ENCODE results near the gene GHITM.
"Not testable (repeated sequence)": the region's sequence is repeated elsewhere in the genome, so short reads cannot be mapped to it uniquely, and the experiment has no call there.

Gene GHITM

DNA sequence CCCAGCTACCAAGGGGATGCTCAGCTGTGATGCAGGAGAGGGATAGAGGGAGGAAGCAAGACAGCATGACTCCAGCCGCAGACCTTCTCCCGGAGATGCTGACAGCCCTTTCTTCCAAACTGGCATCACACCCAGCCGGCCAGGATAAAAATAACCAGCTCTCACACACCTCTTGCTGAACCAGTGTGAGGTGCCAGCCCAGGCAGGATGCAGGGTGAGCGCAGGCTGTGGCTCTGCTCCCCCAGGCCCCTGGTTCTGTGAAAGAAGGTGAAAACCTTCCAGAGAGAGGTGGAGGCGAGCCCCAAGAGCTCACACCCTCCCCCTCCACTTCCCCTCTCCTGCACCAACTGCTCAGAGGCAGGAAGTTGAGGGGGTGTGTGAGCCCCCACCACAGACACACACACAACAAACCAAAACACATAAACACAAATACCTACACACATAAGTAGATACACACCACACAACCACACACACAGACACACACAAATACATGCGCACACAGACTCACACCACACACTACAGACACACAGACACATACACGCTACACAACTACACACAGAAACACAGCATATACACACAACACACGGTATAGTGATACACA is 38.3 kb downstream of the GHITM start:
- no peak for DNase-seq
- TF ChIP-seq GATA1 (IDR thresholded peaks at IDR 0.05; ENCODE audit: low read depth, low read length) (no peak), POLR2A (IDR thresholded peaks at IDR 0.05; ENCODE audit: low read length) (no peak)

DNA sequence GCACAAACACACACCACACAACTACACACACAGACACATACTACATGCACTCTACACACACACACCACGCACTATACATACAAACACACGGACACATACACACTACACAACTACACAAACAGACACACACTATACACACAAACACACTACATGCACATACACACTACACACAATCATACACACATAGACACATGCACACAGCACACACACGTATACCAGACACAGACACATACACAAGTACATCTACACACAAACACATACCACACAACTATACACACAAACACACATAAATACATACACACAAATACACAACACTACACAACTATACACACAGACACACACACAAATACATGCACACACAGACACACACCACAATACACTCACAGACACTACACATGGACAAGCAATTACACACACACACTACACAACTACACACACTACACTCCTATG is 38.9 kb downstream of the GHITM start:
- peak; percentile 18 to 24 for DNase-seq

DNA sequence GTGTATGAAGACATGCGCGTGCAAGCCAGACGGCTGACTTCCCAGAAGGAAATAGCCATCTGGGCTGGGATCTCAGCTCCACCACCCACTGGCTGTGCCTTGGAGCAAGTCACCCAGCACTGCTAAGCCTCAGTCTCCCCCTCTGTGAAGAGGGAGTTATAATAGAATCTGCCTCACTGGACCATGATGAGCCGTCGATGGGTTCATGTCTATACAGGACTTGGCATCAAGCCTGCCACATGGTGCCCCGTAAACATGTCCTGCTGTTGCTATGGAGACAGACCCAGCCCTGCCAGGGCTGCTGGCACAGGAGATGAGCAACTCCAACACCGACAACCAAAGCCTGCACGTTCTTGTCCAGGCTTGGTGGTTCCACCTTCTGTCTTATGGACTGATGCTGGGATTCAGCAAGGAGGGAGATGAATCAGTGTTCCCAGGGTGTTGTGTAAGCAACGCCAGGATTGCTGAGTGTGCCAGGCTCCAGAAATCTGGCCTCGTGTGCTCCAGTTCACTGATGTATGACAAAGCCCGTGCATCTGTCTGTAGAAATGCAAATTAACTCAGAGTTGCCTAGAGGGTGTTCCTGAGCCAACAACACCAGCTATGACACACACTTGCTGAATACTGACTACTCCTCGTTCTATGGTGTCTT is 39.9 kb downstream of the GHITM start:
- TF ChIP-seq POLR2A (IDR thresholded peaks at IDR 0.05; ENCODE audit: low read length): no peak
- no peak for TF ChIP-seq GATA1 (IDR thresholded peaks at IDR 0.05; ENCODE audit: low read depth, low read length)
- DNase-seq: no peak

More for the DNA sequence above, 38.9 kb downstream of the GHITM start:
- no peak for TF ChIP-seq POLR2A (IDR thresholded peaks at IDR 0.05; ENCODE audit: low read length)
- TF ChIP-seq GATA1 (IDR thresholded peaks at IDR 0.05; ENCODE audit: low read depth, low read length): no peak

DNA sequence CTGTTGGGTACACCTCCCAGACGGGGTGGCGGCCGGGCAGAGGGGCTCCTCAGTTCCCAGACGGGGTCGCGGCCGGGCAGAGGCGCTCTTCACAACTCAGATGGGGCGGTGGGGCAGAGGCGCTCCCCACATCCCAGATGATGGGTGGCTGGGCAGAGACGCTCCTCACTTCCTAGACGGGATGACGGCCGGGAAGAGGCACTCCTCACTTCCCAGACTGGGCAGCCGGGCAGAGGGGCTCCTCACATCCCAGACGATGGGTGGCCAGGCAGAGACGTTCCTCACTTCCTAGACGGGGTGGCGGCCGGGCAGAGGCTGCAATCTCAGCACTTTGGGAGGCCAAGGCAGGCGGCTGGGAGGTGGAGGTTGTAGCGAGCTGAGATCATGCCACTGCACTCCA is 41.1 kb downstream of the GHITM start:
- not testable (repeated sequence) for DNase-seq

DNA sequence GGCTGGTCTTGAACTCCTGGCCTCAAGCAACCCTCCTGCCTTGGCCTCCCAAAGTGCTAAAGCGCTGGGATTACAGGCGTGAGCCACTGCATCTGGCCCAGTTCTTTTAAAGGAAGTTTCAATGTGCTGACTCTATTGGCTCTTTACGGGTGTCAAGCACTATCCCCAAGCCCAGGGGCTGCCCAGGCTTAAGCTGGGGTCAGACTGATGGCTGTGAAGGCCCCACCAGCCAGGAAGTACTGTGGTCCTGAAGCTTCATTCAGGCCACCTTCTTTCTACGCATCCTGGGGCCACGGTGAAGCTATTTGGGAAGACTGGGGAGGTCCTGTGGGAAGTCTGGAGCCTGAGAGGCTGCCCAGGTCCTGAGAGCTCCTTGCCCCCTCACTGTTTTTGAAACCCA is 42.3 kb downstream of the GHITM start:
- DNase-seq: no peak
- no peak for TF ChIP-seq GATA1 (IDR thresholded peaks at IDR 0.05; ENCODE audit: low read depth, low read length)
- no peak for TF ChIP-seq POLR2A (IDR thresholded peaks at IDR 0.05; ENCODE audit: low read length)

DNA sequence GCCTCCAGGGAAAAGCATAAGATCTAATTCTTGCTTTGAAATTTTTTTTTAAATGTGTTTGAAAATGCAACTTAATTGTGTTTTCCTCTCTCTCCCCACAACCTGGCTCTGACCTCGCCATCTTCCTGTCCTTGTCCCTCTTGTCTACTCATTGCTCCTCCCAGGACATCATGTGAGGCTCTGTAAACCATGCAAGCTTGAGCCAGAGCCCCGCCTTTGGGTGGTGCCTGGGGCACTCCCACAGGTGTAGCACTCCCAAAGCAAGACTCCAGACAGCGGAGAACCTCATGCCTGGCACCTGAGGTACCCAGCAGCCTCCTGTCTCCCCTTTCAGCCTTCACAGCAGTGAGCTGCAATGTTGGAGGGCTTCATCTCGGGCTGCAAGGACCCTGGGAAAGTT is 45.2 kb downstream of the GHITM start:
- TF ChIP-seq POLR2A (IDR thresholded peaks at IDR 0.05; ENCODE audit: low read length) (no peak), GATA1 (IDR thresholded peaks at IDR 0.05; ENCODE audit: low read depth, low read length) (no peak)
- no peak for DNase-seq

DNA sequence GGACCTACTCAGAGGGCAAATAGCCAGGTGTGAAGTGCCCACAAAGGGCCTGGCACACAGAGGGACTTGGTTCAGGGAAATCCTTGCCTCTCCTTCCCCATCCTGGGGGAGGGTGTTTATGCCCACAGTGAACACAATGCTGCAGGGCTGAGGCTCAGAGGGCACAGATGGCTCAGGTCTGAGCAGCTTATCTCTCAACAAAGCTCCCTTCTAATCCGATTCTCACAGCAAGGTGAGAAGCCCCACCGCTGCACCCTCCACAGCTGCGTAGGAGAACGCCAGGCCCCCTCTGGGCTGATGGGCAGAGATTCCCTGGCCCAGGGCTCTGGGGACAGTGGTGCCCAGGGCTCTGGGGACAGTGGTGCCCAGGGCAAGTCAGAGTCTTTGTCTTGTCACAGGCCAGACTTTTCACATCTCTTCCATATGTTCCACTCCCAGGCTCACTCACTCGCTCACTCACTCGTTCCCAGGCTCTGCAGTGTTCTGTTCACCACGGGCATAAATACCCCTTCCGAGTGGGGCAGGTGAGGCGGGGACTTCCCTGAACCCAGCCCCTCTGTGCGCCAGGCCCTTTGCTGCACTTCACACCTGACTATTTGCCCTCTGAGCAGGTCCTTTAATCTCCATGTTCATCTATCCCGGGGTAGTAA is 46.3 kb downstream of the GHITM start:
- no peak for DNase-seq
- TF ChIP-seq GATA1 (IDR thresholded peaks at IDR 0.05; ENCODE audit: low read depth, low read length) (no peak), POLR2A (IDR thresholded peaks at IDR 0.05; ENCODE audit: low read length) (no peak)

DNA sequence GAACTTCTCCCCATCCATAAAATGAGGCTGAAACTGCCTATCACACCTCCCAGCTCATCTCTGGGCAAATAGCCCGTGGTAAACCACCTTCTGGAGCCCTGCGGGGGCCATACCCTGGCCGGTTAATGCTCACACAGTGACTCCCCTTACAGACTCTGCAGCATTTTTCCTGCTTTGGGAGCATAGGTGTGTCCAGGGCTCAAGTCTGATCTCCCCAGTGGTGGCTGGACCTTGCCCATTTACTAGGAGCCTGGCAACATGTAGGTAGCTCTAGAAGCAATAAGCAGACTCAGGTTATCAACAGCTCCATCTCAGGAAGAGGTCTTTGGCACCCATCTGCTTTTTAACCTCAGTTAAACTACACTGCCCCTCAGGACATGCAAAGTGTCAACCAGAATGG is 49.5 kb downstream of the GHITM start:
- no peak for DNase-seq
- TF ChIP-seq GATA1 (IDR thresholded peaks at IDR 0.05; ENCODE audit: low read depth, low read length) (no peak), POLR2A (IDR thresholded peaks at IDR 0.05; ENCODE audit: low read length) (no peak)

DNA sequence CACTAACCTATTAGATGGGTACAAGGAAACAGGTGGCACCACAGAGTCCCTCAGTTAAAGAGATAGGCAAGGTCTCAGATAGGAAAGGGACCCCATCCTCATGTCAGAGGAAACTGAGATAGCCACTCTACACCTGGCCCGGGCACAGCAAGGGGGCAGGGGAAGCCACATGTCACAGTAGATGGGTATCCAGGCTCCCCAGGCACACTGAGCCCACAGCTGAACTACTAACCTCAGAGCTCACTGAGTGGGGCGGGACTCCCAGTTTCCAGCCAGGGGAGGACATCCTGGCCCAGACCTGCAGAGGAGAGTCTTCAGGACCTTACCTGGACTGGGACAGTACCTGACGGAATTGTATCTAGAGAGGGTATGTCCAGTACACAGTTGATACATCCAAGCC is 51.3 kb downstream of the GHITM start:
- no peak for TF ChIP-seq POLR2A (IDR thresholded peaks at IDR 0.05; ENCODE audit: low read length)
- TF ChIP-seq GATA1 (IDR thresholded peaks at IDR 0.05; ENCODE audit: low read depth, low read length): no peak
- DNase-seq: no peak

DNA sequence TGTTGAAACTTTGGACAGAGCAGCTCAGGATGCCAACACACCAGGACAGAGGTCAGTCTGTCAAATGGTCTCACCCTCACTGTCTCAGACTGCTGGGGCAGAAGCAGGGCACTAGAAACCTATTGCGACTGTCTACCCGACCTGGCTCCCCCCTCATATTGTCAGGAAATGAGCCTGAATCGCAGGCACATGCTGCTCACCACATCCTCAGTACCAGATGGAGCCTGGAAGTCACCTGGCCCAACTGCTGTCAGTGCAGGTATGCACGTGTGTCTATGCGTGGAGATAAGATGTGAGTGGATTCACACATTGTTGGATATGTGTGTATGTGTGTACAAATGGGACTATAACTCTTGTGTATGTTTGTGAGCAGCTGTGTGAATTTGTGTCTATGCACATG is 51.8 kb downstream of the GHITM start:
- DNase-seq: no peak
- TF ChIP-seq POLR2A (IDR thresholded peaks at IDR 0.05; ENCODE audit: low read length): no peak
- no peak for TF ChIP-seq GATA1 (IDR thresholded peaks at IDR 0.05; ENCODE audit: low read depth, low read length)

DNA sequence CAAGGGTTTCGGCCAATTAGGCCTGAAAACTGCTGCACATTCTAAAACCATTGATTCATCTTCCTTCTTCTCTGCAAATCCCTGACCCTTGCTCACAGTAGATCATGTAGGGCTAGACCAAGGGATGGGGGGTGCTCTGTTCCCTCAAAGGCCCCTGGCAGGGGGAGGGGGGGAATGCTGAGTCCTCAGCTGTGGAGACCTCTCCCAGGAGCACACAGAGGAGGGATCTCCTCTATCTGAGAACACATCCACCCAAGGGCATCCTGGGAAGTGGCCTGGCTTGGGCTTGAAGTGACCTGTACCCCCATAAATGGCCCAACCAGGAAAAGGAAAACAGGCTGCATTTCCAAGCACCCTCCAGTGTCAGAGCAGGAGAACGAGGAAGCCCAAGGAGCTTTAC is 54.0 kb downstream of the GHITM start:
- DNase-seq: no peak

DNA sequence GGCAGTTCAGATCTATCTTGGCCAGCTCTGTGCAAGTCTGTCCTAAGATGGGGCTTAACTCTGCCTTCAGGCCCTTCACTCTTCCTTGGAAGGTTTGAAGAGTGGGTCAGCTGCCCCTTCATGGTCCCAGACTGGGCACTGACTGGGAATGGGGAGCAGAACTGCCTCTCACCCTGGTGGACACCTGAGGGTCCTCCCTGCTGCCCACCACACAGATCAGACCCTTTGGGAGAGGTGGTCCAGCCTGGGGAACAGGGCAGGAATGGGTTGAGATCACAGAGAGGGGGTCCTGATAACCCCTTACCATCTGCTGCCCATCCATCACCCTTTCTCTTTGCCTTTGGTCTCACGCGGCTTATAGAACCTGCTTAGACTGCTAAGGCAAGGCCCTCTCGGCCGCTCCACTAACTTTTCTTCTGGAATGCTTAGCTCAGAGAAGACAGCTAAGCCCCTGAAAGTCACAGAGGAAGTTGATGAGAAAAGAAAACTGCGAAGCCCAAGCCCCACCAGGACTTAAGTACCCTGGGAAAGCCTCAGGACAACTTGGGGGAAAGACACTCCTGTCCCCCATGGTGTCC is 54.6 kb downstream of the GHITM start:
- no peak for TF ChIP-seq GATA1 (IDR thresholded peaks at IDR 0.05; ENCODE audit: low read depth, low read length)
- no peak for DNase-seq

More for the DNA sequence above, 54.0 kb downstream of the GHITM start:
- no peak for TF ChIP-seq GATA1 (IDR thresholded peaks at IDR 0.05; ENCODE audit: low read depth, low read length)
- no peak for TF ChIP-seq POLR2A (IDR thresholded peaks at IDR 0.05; ENCODE audit: low read length)

DNA sequence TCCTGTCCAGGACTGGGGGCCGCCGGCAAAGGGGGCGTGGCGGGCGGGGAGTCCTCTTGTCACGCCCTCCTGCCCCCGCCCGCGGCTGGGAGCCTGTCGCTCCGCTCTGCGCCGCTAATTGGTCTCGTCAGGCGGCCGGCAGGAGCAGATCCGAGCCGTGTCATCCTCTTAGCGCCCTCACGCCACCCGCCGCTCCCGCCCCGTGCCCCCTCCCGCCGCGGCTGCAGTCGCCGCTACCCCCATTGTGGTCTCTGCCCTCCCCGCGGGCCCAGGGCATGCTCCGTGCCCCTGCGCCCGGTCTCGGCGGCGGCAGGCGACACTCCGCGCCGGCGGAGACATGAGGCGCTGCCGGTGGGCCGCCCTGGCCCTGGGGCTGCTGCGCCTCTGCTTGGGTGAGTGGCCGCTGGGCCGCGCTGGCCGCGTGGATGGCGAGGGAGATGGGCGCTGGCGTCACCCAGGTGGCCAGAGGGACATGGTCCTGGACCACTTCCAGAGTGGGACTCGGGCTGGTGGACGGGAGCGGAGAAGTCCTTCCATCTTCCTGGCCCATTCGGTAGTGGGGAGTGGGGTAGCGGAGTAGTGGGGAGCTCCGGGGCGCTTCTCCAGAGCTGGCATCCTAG is 55.2 kb downstream of the GHITM start, which contains the start of gene CDHR1:
Gene CDHR1 (plus strand): TSS at position 114 of the 620 bp plus-strand sequence. CDS start 224 bp downstream, at position 338.
- DNase-seq: peak; percentile 44 to 50
- TF ChIP-seq GATA1 (IDR thresholded peaks at IDR 0.05; ENCODE audit: low read depth, low read length): no peak
- no peak for TF ChIP-seq POLR2A (IDR thresholded peaks at IDR 0.05; ENCODE audit: low read length)

Measured in erythroblast (primary cell).